ENCODE results near the gene CLHC1. TPM values are rescaled to one million over a fixed set of nuclear protein-coding genes. Genes with fewer than 3 reads are reported as not detected.

CLHC1 gene
- total RNA-seq, 1 donor from 2014 or later = 6.8 TPM

DNA sequence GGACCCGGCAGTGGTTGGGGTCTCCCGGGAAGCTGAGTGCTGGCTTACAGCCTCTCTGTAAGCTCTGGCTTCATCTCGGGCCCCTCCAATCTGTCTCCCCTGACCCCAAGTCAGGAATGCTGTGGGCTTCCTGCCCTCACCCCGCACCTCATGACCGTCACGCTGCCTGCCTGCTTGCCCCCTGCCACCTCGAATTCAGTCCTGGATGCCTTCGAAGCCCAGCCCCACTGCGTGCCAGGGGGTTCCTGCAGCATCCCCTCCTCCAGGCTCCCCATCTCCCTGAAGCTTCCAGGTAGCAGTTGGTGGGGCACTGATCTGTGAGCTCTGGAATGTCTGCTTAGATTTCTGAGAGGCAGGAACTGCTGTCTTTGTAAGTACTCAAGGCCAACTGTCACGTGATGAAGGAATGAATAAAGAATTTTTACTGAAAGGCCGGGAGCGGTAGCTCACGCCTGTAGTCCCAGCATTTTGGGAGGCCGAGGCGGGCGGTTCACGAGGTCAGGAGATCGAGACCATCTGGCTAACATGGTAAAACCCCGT lies 6.5 kb downstream of the CLHC1 start:
- FAIRE-seq (no peak), DNase-seq (ENCODE audit: low read depth) (no peak)
- TF ChIP-seq, protein P1, sequence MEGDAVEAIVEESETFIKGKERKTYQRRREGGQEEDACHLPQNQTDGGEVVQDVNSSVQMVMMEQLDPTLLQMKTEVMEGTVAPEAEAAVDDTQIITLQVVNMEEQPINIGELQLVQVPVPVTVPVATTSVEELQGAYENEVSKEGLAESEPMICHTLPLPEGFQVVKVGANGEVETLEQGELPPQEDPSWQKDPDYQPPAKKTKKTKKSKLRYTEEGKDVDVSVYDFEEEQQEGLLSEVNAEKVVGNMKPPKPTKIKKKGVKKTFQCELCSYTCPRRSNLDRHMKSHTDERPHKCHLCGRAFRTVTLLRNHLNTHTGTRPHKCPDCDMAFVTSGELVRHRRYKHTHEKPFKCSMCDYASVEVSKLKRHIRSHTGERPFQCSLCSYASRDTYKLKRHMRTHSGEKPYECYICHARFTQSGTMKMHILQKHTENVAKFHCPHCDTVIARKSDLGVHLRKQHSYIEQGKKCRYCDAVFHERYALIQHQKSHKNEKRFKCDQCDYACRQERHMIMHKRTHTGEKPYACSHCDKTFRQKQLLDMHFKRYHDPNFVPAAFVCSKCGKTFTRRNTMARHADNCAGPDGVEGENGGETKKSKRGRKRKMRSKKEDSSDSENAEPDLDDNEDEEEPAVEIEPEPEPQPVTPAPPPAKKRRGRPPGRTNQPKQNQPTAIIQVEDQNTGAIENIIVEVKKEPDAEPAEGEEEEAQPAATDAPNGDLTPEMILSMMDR (IDR thresholded peaks at IDR 0.05; ENCODE audit: insufficient read depth, low read length, severe bottlenecking) = no peak
- Histone ChIP-seq H3K36me3 (ENCODE audit: control insufficient read depth, insufficient read depth, low read length) (peaks cover 3% of the 10 kb centered on the region), H3K4me3 (ENCODE audit: low read depth, low read length) (no peak overlapping the region), H3K27me3 (ENCODE audit: control insufficient read depth, insufficient read depth, low read length) (no peaks in the 10 kb centered on the region)

DNA sequence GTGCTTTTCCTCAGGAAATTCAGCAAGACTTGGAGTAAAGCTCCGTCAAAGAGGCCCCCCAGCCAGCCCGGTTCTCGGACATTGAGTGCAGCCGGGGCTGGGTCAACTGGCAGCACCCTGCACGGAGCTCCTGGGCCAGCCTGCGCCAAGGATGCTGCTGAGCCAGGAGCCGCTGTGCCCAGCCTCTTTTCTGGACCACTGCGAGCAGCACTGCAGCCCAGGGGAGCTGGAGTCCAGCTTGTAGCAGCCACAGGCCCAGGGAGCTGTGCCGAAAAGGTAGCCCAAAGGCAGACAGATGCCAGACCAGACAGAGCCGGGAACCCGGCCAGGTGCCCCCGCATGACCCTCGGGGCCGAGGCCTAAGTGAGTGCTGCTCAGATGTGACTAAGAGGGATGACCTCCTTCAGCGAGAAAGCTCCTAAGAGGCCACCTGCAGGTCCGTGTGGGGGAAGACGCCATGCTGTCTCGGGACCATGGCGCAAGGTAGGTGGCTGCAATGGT lies 7.3 kb downstream of the CLHC1 start:
- Histone ChIP-seq H3K4me3 (ENCODE audit: low read depth, low read length) (no peak overlapping the region), H3K27me3 (ENCODE audit: control insufficient read depth, insufficient read depth, low read length) (no peaks in the 10 kb centered on the region), H3K36me3 (ENCODE audit: control insufficient read depth, insufficient read depth, low read length) (peaks cover 3% of the 10 kb centered on the region)
- FAIRE-seq (no peak), DNase-seq (ENCODE audit: low read depth) (no peak)
- TF ChIP-seq, protein P1 (IDR thresholded peaks at IDR 0.05; ENCODE audit: insufficient read depth, low read length, severe bottlenecking) = no peak

DNA sequence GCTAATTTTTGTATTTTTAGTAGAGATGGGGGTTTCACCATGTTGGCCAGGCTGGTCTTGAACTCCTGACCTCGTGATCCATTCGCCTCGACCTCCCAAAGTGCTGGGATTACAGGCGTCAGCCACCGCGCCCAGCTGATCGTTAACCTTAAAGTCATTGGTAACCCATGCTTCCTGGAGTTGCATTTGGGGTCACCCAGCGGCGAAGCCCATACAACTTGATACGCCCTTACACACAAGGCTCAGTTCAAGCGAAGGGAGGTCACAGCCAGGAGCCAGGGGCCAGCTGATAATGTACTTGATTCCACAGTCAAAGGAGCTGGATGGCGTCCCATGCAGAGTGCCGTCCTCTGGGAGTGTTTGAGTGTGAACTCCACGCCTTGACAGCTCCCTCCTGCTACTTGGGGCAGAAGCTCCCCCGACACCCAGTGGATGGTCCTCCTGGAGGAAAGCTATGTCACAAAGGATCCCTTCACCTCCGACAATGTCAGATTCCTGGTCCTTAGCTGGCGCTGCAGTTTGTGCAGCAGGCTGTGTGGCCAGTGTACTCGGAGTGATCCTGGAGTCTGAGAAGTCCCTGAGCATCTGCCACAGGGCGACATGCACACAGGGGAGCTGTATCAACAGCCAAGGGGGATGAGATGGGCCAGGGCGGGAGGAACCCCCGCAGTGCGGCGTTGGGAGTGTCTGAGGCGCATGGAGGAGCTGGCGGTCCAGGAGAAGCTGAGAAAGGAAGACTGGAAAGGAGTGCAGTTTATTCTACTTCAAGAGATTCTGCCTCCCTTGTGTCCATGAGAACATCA lies 7.9 kb downstream of the CLHC1 start:
- Histone ChIP-seq H3K36me3 (ENCODE audit: control insufficient read depth, insufficient read depth, low read length) (peaks cover under 1% of the 10 kb centered on the region), H3K27me3 (ENCODE audit: control insufficient read depth, insufficient read depth, low read length) (no peaks in the 10 kb centered on the region), H3K4me3 (ENCODE audit: low read depth, low read length) (no peak overlapping the region)
- TF ChIP-seq, protein P1 (IDR thresholded peaks at IDR 0.05; ENCODE audit: insufficient read depth, low read length, severe bottlenecking) = no peak
- DNase-seq (ENCODE audit: low read depth) (no peak), FAIRE-seq (no peak)

DNA sequence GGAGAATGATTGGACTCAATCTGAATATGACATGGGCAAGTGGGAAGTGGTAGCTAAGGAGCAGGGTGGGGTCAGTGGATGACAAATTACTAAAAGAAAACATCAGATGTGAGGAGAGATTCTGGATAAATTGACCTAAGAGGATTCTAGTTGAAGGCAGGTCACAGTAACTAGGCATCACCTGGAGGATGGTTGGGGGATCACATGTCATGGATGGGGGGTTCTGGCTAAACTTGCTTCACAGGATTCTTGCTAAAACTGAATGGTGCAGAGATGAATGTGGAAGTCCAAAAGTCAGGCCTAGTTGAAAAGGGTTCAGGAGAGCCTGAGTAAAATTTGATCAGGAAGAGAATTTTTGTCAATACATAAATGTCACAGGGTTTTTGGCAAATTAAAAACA lies 18.3 kb downstream of the CLHC1 start:
- DNase-seq (ENCODE audit: low read depth) = no peak
- peak; percentile 68 for FAIRE-seq
- Histone ChIP-seq H3K27me3 (ENCODE audit: control insufficient read depth, insufficient read depth, low read length) (no peaks in the 10 kb centered on the region), H3K4me3 (ENCODE audit: low read depth, low read length) (no peak overlapping the region), H3K36me3 (ENCODE audit: control insufficient read depth, insufficient read depth, low read length) (no peaks in the 10 kb centered on the region)
- TF ChIP-seq, protein P1 (IDR thresholded peaks at IDR 0.05; ENCODE audit: insufficient read depth, low read length, severe bottlenecking) = no peak

DNA sequence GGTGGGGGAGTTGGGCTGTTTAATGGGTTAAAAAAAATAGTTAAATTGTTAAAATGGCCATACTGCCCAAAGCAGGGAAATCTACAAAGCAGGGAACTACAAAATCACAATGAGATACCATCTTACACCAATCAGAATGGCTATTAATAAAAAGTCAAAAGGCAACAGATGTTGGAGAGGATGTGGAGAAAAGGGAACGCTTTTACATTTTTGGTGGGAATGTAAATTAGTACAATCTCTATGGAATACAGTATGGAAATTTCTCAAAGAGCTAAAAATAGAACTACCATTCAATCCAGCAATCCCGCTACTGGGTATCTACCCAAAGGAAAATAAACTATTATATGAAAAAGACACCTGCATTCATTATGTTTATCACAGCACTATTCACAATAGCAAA lies 27.1 kb downstream of the CLHC1 start:
- DNase-seq (ENCODE audit: low read depth) = no peak
- TF ChIP-seq, protein P1 (IDR thresholded peaks at IDR 0.05; ENCODE audit: insufficient read depth, low read length, severe bottlenecking) = no peak
- Histone ChIP-seq H3K36me3 (ENCODE audit: control insufficient read depth, insufficient read depth, low read length) (no peaks in the 10 kb centered on the region), H3K27me3 (ENCODE audit: control insufficient read depth, insufficient read depth, low read length) (no peaks in the 10 kb centered on the region), H3K4me3 (ENCODE audit: low read depth, low read length) (no peak overlapping the region)
- no peak for FAIRE-seq
